IMR-90 (cell line): ENCODE data around the gene PIP4K2B. TPM values are rescaled to one million over a fixed set of nuclear protein-coding genes. Genes with fewer than 3 reads are reported as not detected.
"Not testable (repeated sequence)": the region's sequence is repeated elsewhere in the genome, so short reads cannot be mapped to it uniquely, and the experiment has no call there.

Experiments
- ATAC-seq: fragments of 200-7000 bp; cut with Tn5 transposase; 2 replicates; pipeline ENCODE4 v1.9.1; 2020; ENCODE audit warnings: low read depth, mild to moderate bottlenecking, moderate library complexity
- BruUV-seq: library from RNA; stranded (reverse); fragments of 400-500 nt; replicated peaks from 2 replicates; lab custom pipeline; 2021; lab: Mats Ljungman, UMichigan
- CTCF ChIA-PET: fragments of 300-600 bp; formaldehyde crosslinking; extraction: SDS; loops from one replicate; lab custom pipeline; 2021; ENCODE audit warnings: antibody characterized with exemption; lab: Yijun Ruan, JAX
- POLR2A ChIA-PET: fragments of 300-600 bp; sonication (Branson Sonifier 250); formaldehyde crosslinking; loops from one replicate; lab custom pipeline; 2022; ENCODE audit warnings: antibody characterized with exemption; ENCODE audit not compliant: unreplicated experiment; lab: Charles Lee
- DNase-seq: peaks from one replicate; pipeline ENCODE4 v3.0.0; 2013
- H2AFZ ChIP-seq: replicated peaks from 2 replicates; pipeline ENCODE3; 2013; ENCODE audit warnings: low read length, mild to moderate bottlenecking; ENCODE audit not compliant: poor library complexity
- H2AK5ac ChIP-seq: 2 replicates; pipeline ENCODE4 v1.6.1; 2013; ENCODE audit warnings: low read depth, low read length, inconsistent platforms
- H2AK9ac ChIP-seq: replicated peaks from 2 replicates; pipeline ENCODE3; 2013; ENCODE audit warnings: mild to moderate bottlenecking, low read depth, low read length, moderate library complexity; ENCODE audit not compliant: poor library complexity
- H2BK120ac ChIP-seq: 2 replicates; pipeline ENCODE4 v1.6.1; 2013; ENCODE audit warnings: low read depth, low read length, inconsistent platforms
- H2BK15ac ChIP-seq: 3 replicates; pipeline ENCODE4 v1.6.1; 2013; ENCODE audit warnings: low read depth, low read length, inconsistent platforms
- H2BK20ac ChIP-seq: 2 replicates; pipeline ENCODE4 v1.6.1; 2013; ENCODE audit warnings: low read depth, mild to moderate bottlenecking, inconsistent platforms, low read length, moderate library complexity
- H2BK5ac ChIP-seq: 2 replicates; pipeline ENCODE4 v1.6.1; 2013; ENCODE audit warnings: mild to moderate bottlenecking, low read depth, low read length, inconsistent platforms; ENCODE audit not compliant: poor library complexity, severe bottlenecking
- H3K14ac ChIP-seq: replicated peaks from 2 replicates; pipeline ENCODE4 v1.6.1; 2013; ENCODE audit warnings: low read depth, low read length, inconsistent platforms
- H3K18ac ChIP-seq: 2 replicates; pipeline ENCODE4 v1.6.1; 2013; ENCODE audit warnings: low read depth, low read length, control low read depth
- H3K23ac ChIP-seq: 2 replicates; pipeline ENCODE4 v1.6.1; 2013; ENCODE audit warnings: low read depth, low read length, inconsistent platforms
- H3K27ac ChIP-seq: 2 replicates; pipeline ENCODE4 v1.5.1; 2013; ENCODE audit warnings: mild to moderate bottlenecking, control low read depth, low read length; ENCODE audit not compliant: insufficient read depth
- H3K27me3 ChIP-seq: 2 replicates; pipeline ENCODE4 v1.6.1; 2013; ENCODE audit warnings: low read length; ENCODE audit not compliant: control insufficient read depth, insufficient read depth
- H3K36me3 ChIP-seq: 2 replicates; pipeline ENCODE4 v1.6.1; 2013; ENCODE audit warnings: low read length, mixed read lengths; ENCODE audit not compliant: control insufficient read depth, insufficient read depth
- H3K4ac ChIP-seq: 2 replicates; pipeline ENCODE4 v1.6.1; 2013; ENCODE audit warnings: low read depth, low read length, inconsistent platforms
- H3K4me1 ChIP-seq: 2 replicates; pipeline ENCODE4 v1.6.1; 2013; ENCODE audit warnings: low read length, mixed read lengths; ENCODE audit not compliant: control insufficient read depth, insufficient read depth
- H3K4me2 ChIP-seq: 2 replicates; pipeline ENCODE4 v1.6.1; 2013; ENCODE audit warnings: low read depth, mild to moderate bottlenecking, control low read depth, low read length, moderate library complexity
- H3K4me3 ChIP-seq: 2 replicates; pipeline ENCODE4 v1.5.1; 2013; ENCODE audit warnings: low read depth, mild to moderate bottlenecking, control low read depth, low read length, moderate library complexity; ENCODE audit not compliant: insufficient read depth
- H3K56ac ChIP-seq: 2 replicates; pipeline ENCODE4 v1.6.1; 2013; ENCODE audit warnings: low read length, inconsistent platforms; ENCODE audit not compliant: insufficient read depth; ENCODE audit errors: extremely low read depth
- H3K79me1 ChIP-seq, 2 experiments: 2 replicates each; pipeline ENCODE4 v1.6.1; 2013; ENCODE audit warnings: low read length in 2 of 2, inconsistent platforms in 1 of 2, low read depth in 1 of 2
- H3K9ac ChIP-seq: 2 replicates; pipeline ENCODE4 v1.6.1; 2013; ENCODE audit warnings: low read depth, low read length, control low read depth
- H3K9me1 ChIP-seq: 2 replicates; pipeline ENCODE4 v1.6.1; 2013; ENCODE audit warnings: low read length, inconsistent platforms; ENCODE audit not compliant: insufficient read depth
- H3K9me3 ChIP-seq: 2 replicates; pipeline ENCODE4 v1.6.1; 2013; ENCODE audit warnings: low read length; ENCODE audit not compliant: control insufficient read depth, insufficient read depth
- H4K20me1 ChIP-seq: 2 replicates; pipeline ENCODE4 v1.6.1; 2013; ENCODE audit warnings: low read length, inconsistent platforms; ENCODE audit not compliant: insufficient read depth
- H4K5ac ChIP-seq: 2 replicates; pipeline ENCODE4 v1.6.1; 2013; ENCODE audit warnings: mild to moderate bottlenecking, low read depth, low read length, control low read depth
- H4K8ac ChIP-seq, 2 experiments: 2 replicates each; pipeline ENCODE4 v1.6.1; 2013; ENCODE audit warnings: low read depth in 2 of 2, low read length in 2 of 2, control low read depth in 1 of 2, inconsistent platforms in 1 of 2
- H4K91ac ChIP-seq: 2 replicates; pipeline ENCODE4 v1.6.1; 2013; ENCODE audit warnings: low read depth, low read length, inconsistent platforms; ENCODE audit not compliant: insufficient read depth
- WGBS, 2 experiments: methylation state at CpG; one replicate each; pipeline versions ENCODE4 v1.1.5 to v1.1.7; 2013; ENCODE audit warnings: missing lambda C conversion rate in 2 of 2; ENCODE audit not compliant: insufficient read length in 1 of 2; ENCODE audit errors: extremely low coverage in 2 of 2; 5-methylcytosine and 5-hydroxymethylcytosine counted together
- dilution Hi-C: fragments of 300-500 bp; cut with HindIII; formaldehyde crosslinking; loops from one replicate; pipeline ENCODE4 v1.14.3; 2018; ENCODE audit warnings: low sequenced_read_pairs; ENCODE audit not compliant: unreplicated experiment
- in situ Hi-C: fragments of 300-500 bp; cut with MboI; formaldehyde crosslinking; loops from 3 replicates; pipeline ENCODE4 v1.14.3; 2019; ENCODE audit warnings: low sequenced_read_pairs, inconsistent platforms, mixed read lengths
- intact Hi-C: fragments of 100-400 bp; cut with micrococcal nuclease; formaldehyde crosslinking; loops from 2 replicates; pipeline ENCODE4 v1.10.0; 2022
- polyA plus RNA-seq, 3 experiments: library from polyadenylated mRNA; depleted of rRNA; stranded (reverse); fragments of >200 nt; gene quantifications; 2 replicates each; pipeline ENCODE4 v1.2.3, GENCODE V29; 2012; ENCODE audit warnings: low replicate concordance in 1 of 3
- total RNA-seq: library from RNA; depleted of rRNA; stranded (reverse); fragments of >200 nt; gene quantifications from 2 replicates; pipeline ENCODE4 v1.2.3, GENCODE V29; 2012

The PIP4K2B gene
- total and polyA plus RNA-seq, 2 of the 4 experiments (the other 2 are of a cell fraction): 40.0 to 40.2 TPM

DNA sequence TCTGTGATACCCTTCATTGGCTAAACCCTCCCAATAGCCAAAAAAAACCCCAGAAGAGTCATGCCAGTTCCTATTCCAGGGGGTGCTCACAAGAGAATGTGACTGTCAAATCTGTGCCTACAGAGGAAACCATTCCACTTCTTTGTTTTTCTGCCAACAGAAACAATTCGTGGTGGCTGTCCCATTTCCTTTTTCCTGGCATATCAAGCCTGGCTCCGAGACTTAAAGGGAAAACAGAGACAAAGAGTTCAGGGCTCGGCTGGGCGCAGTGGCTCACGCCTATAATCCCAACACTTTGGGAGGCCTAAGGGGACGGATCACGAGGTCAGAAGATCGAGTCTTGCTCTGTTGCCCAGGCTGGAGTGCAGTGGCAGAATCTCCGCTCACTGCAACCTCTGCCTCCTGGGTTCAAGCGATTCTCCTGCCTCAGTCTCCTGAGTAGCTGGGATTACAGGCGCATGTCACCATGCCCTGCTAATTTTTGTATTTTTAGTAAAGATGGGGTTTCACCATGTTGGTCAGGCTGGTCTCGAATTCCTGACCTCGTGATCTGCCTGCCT, 9.1 kb downstream of the PIP4K2B start:
- POLR2A ChIA-PET: interaction anchor here (0.6 kb wide), 1 partner anchor 17 kb away, joined by 7 read pairs; no protein-coding TSS in a partner anchor
- intact Hi-C loops, ATAC-seq, H3K18ac ChIP-seq, H3K27ac ChIP-seq, H3K9ac ChIP-seq, DNase-seq, H4K8ac ChIP-seq, in situ Hi-C loops, BruUV-seq, H3K23ac ChIP-seq, H4K5ac ChIP-seq, H3K4ac ChIP-seq, H3K4me2 ChIP-seq, H3K4me3 ChIP-seq, dilution Hi-C loops, H2AFZ ChIP-seq, H3K56ac ChIP-seq, H2BK15ac ChIP-seq, H2BK120ac ChIP-seq, H2AK9ac ChIP-seq, H3K27me3 ChIP-seq, H2BK5ac ChIP-seq, H2BK20ac ChIP-seq, H3K14ac ChIP-seq, H3K9me1 ChIP-seq, H2AK5ac ChIP-seq, H4K91ac ChIP-seq, H3K9me3 ChIP-seq, H3K4me1 ChIP-seq: not testable (repeated sequence)
- peaks cover 20% of the 10 kb centered on the region for H3K36me3 ChIP-seq
- CTCF ChIA-PET: interaction anchor here (0.6 kb wide), 1 partner anchor 49 kb away, joined by 5 read pairs; no protein-coding TSS in a partner anchor
- WGBS, 2 experiments: 72% methylated on average over 7 of the region's 13 CpGs; no CpG with 5 or more reads in 1 of the 2 experiments
- H3K79me1 ChIP-seq: peaks cover 25 to 72% of the 10 kb centered on the region in 2 experiments
- H4K20me1 ChIP-seq: peaks cover 37% of the 10 kb centered on the region
